Measurements from ENCODE around the gene PCDH15. TPM values are rescaled to one million over a fixed set of nuclear protein-coding genes. Genes with fewer than 3 reads are reported as not detected.

The PCDH15 gene
- total and polyA plus RNA-seq, 2 donors = 0.09 to 0.14 TPM

DNA sequence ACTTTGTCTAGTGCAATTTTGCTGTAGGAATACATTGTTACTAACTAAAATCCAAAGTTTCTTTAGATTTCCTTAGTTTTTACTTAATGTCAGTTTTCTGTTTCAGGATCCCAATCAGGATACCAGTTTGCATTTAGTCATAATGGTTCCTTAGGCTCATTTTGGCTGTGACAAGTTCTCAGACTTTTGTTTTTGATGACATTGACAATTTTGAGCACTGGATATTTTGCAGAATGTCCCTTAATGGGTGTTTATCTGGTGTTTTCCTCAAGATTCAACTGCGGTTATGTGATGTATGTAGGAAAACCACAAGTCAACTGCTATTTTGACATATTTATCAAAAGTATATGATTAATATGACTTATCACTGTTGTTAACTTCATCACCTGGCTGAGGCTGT lies 482.6 kb downstream of the PCDH15 start:
- H3K4me3 ChIP-seq (ENCODE audit: low read length in 2 of 2) = no peak overlapping the region
- no peaks in the 10 kb centered on the region for H3K9me3 ChIP-seq (ENCODE audit: control insufficient read depth in 2 of 2, insufficient read depth in 1 of 2, low read length in 1 of 2)
- 55% methylated on average over 1 of the region's 1 CpG for WGBS
- H3K4me1 ChIP-seq (ENCODE audit: control insufficient read depth in 2 of 2, insufficient read depth in 2 of 2, low read length in 2 of 2) = no peaks in the 10 kb centered on the region
- no peaks in the 10 kb centered on the region for H3K27me3 ChIP-seq (ENCODE audit: control insufficient read depth in 2 of 2, insufficient read depth in 1 of 2, low read length in 1 of 2)
- no peak for DNase-seq (ENCODE audit: low read depth in 6 of 9, low spot score in 9 of 9)
- no peak overlapping the region for H3K27ac ChIP-seq (ENCODE audit: low read depth in 1 of 2, low read length in 1 of 2)
- no peaks in the 10 kb centered on the region for H3K36me3 ChIP-seq (ENCODE audit: control insufficient read depth in 2 of 2, insufficient read depth in 2 of 2, low read length in 1 of 2)

DNA sequence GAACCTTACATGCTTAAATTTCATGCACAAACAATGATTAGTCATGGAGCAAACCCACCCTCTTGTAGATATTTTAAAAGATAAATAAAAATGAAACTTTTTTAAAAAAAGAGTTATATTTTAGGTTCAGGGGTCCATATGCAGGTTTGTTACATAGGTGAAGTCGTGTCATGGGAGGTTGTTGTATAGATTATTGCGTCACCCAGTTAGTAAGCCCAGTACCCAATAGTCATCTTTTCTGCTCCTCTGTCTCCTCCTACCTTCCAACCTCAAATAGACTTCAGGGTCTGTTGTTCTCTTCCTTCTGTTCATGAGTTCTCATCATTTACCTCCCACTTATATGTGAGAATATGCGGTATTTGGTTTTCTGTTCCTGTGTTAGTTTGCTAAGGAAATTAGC lies 486.6 kb downstream of the PCDH15 start:
- no peak overlapping the region for H3K27ac ChIP-seq (ENCODE audit: low read depth in 1 of 2, low read length in 1 of 2)
- no peak for DNase-seq (ENCODE audit: low read depth in 6 of 9, low spot score in 9 of 9)
- H3K9me3 ChIP-seq (ENCODE audit: control insufficient read depth in 2 of 2, insufficient read depth in 1 of 2, low read length in 1 of 2) = no peaks in the 10 kb centered on the region
- H3K4me1 ChIP-seq (ENCODE audit: control insufficient read depth in 2 of 2, insufficient read depth in 2 of 2, low read length in 2 of 2) = no peaks in the 10 kb centered on the region
- H3K27me3 ChIP-seq (ENCODE audit: control insufficient read depth in 2 of 2, insufficient read depth in 1 of 2, low read length in 1 of 2) = no peaks in the 10 kb centered on the region
- H3K4me3 ChIP-seq (ENCODE audit: low read length in 2 of 2) = no peak overlapping the region
- 93% methylated on average over 3 of the region's 3 CpGs for WGBS
- H3K36me3 ChIP-seq (ENCODE audit: control insufficient read depth in 2 of 2, insufficient read depth in 2 of 2, low read length in 1 of 2) = no peaks in the 10 kb centered on the region

- H3K27me3 ChIP-seq (ENCODE audit: control insufficient read depth in 2 of 2, insufficient read depth in 1 of 2, low read length in 1 of 2) = no peaks in the 10 kb centered on the region
- no peak overlapping the region for H3K4me3 ChIP-seq (ENCODE audit: low read length in 2 of 2)
- no peaks in the 10 kb centered on the region for H3K36me3 ChIP-seq (ENCODE audit: control insufficient read depth in 2 of 2, insufficient read depth in 2 of 2, low read length in 1 of 2)
- no peaks in the 10 kb centered on the region for H3K4me1 ChIP-seq (ENCODE audit: control insufficient read depth in 2 of 2, insufficient read depth in 2 of 2, low read length in 2 of 2)
- no peak overlapping the region for H3K27ac ChIP-seq (ENCODE audit: low read depth in 1 of 2, low read length in 1 of 2)
- DNase-seq (ENCODE audit: low read depth in 6 of 9, low spot score in 9 of 9) = no peak
- H3K9me3 ChIP-seq (ENCODE audit: control insufficient read depth in 2 of 2, insufficient read depth in 1 of 2, low read length in 1 of 2) = no peaks in the 10 kb centered on the region
- 95% methylated on average over 2 of the region's 2 CpGs for WGBS
Measured at GRCh38 chr10:54284526-54285193, 516.4 kb downstream of the PCDH15 start.

DNA sequence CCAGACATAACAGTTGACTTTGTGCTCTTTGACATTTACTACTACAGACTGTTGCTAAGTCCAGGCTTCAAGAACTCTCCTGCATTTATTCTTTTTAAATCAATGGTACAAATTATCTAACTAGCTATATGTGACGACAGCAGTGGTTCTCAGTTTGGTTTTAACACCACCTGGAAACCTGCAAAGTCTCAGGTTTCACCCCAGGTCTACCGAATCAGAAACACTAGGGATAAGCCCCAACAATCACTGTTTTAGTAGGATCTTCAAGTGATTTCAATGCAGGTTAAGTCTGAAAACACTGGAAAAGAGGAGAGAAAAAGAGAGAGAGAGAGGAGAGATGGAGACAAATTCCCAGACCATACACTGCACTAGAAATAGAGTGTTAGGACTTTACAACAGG lies 519.0 kb downstream of the PCDH15 start:
- DNase-seq (ENCODE audit: low read depth in 6 of 9, low spot score in 9 of 9) = no peak
- no peaks in the 10 kb centered on the region for H3K4me1 ChIP-seq (ENCODE audit: control insufficient read depth in 2 of 2, insufficient read depth in 2 of 2, low read length in 2 of 2)
- H3K27ac ChIP-seq (ENCODE audit: low read depth in 1 of 2, low read length in 1 of 2) = no peak overlapping the region
- H3K9me3 ChIP-seq (ENCODE audit: control insufficient read depth in 2 of 2, insufficient read depth in 1 of 2, low read length in 1 of 2) = no peaks in the 10 kb centered on the region
- no peaks in the 10 kb centered on the region for H3K36me3 ChIP-seq (ENCODE audit: control insufficient read depth in 2 of 2, insufficient read depth in 2 of 2, low read length in 1 of 2)
- no peaks in the 10 kb centered on the region for H3K27me3 ChIP-seq (ENCODE audit: control insufficient read depth in 2 of 2, insufficient read depth in 1 of 2, low read length in 1 of 2)
- no peak overlapping the region for H3K4me3 ChIP-seq (ENCODE audit: low read length in 2 of 2)
- 82% methylated on average over 2 of the region's 2 CpGs for WGBS

- Histone ChIP-seq H3K27me3 (ENCODE audit: control insufficient read depth in 2 of 2, insufficient read depth in 1 of 2, low read length in 1 of 2) (no peaks in the 10 kb centered on the region), H3K36me3 (ENCODE audit: control insufficient read depth in 2 of 2, insufficient read depth in 2 of 2, low read length in 1 of 2) (no peaks in the 10 kb centered on the region), H3K9me3 (ENCODE audit: control insufficient read depth in 2 of 2, insufficient read depth in 1 of 2, low read length in 1 of 2) (peaks cover 0 to 8% of the 10 kb centered on the region in 2 donors), H3K27ac (ENCODE audit: low read depth in 1 of 2, low read length in 1 of 2) (no peak overlapping the region), H3K4me3 (ENCODE audit: low read length in 2 of 2) (no peak overlapping the region), H3K4me1 (ENCODE audit: control insufficient read depth in 2 of 2, insufficient read depth in 2 of 2, low read length in 2 of 2) (no peaks in the 10 kb centered on the region)
- 86% methylated on average over 1 of the region's 1 CpG for WGBS
- no peak for DNase-seq (ENCODE audit: low read depth in 6 of 9, low spot score in 9 of 9)
Measured at GRCh38 chr10:54266395-54266794, 534.6 kb downstream of the PCDH15 start.

DNA sequence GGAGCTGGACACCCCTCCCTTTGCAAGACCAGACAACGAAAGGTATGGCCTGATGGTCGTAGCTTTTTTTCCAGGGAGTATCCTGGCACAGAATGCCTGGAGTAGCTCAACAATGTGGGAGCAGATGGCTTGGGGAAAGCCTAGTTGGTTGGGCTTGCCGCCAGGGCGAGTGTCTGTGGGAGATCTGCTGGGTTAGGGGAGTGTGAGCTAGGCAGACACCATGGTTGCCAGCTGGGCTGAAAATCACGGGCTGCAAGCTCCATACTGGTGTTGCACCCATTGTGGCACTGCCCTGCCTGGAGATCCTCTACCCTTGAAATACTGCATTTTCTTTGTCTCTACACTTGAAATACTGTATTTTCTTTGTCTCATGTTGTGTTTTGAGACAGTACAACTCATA lies 538.3 kb downstream of the PCDH15 start:
- H3K27ac ChIP-seq (ENCODE audit: low read depth in 1 of 2, low read length in 1 of 2) = no peak overlapping the region
- no peak for DNase-seq (ENCODE audit: low read depth in 6 of 9, low spot score in 9 of 9)
- no peaks in the 10 kb centered on the region for H3K27me3 ChIP-seq (ENCODE audit: control insufficient read depth in 2 of 2, insufficient read depth in 1 of 2, low read length in 1 of 2)
- H3K4me1 ChIP-seq (ENCODE audit: control insufficient read depth in 2 of 2, insufficient read depth in 2 of 2, low read length in 2 of 2) = no peaks in the 10 kb centered on the region
- 91% methylated on average over 5 of the region's 5 CpGs for WGBS
- H3K4me3 ChIP-seq (ENCODE audit: low read length in 2 of 2) = no peak overlapping the region
- H3K36me3 ChIP-seq (ENCODE audit: control insufficient read depth in 2 of 2, insufficient read depth in 2 of 2, low read length in 1 of 2) = no peaks in the 10 kb centered on the region
- peaks cover 0 to 8% of the 10 kb centered on the region in 2 donors for H3K9me3 ChIP-seq (ENCODE audit: control insufficient read depth in 2 of 2, insufficient read depth in 1 of 2, low read length in 1 of 2)

GRCh38 chr10:54259104-54259503 lies 541.9 kb downstream of the PCDH15 start:
- no peak for DNase-seq (ENCODE audit: low read depth in 6 of 9, low spot score in 9 of 9)
- Histone ChIP-seq H3K36me3 (ENCODE audit: control insufficient read depth in 2 of 2, insufficient read depth in 2 of 2, low read length in 1 of 2) (no peaks in the 10 kb centered on the region), H3K4me3 (ENCODE audit: low read length in 2 of 2) (no peak overlapping the region), H3K27ac (ENCODE audit: low read depth in 1 of 2, low read length in 1 of 2) (no peak overlapping the region), H3K4me1 (ENCODE audit: control insufficient read depth in 2 of 2, insufficient read depth in 2 of 2, low read length in 2 of 2) (no peaks in the 10 kb centered on the region), H3K9me3 (ENCODE audit: control insufficient read depth in 2 of 2, insufficient read depth in 1 of 2, low read length in 1 of 2) (peaks cover 0 to 8% of the 10 kb centered on the region in 2 donors), H3K27me3 (ENCODE audit: control insufficient read depth in 2 of 2, insufficient read depth in 1 of 2, low read length in 1 of 2) (no peaks in the 10 kb centered on the region)
- 89% methylated on average over 2 of the region's 2 CpGs for WGBS

- no peaks in the 10 kb centered on the region for H3K27me3 ChIP-seq (ENCODE audit: control insufficient read depth in 2 of 2, insufficient read depth in 1 of 2, low read length in 1 of 2)
- H3K4me1 ChIP-seq (ENCODE audit: control insufficient read depth in 2 of 2, insufficient read depth in 2 of 2, low read length in 2 of 2) = no peaks in the 10 kb centered on the region
- H3K27ac ChIP-seq (ENCODE audit: low read depth in 1 of 2, low read length in 1 of 2) = no peak overlapping the region
- no peak overlapping the region for H3K4me3 ChIP-seq (ENCODE audit: low read length in 2 of 2)
- H3K9me3 ChIP-seq (ENCODE audit: control insufficient read depth in 2 of 2, insufficient read depth in 1 of 2, low read length in 1 of 2) = peaks cover 0 to 10% of the 10 kb centered on the region in 2 donors
- no peaks in the 10 kb centered on the region for H3K36me3 ChIP-seq (ENCODE audit: control insufficient read depth in 2 of 2, insufficient read depth in 2 of 2, low read length in 1 of 2)
- no peak for DNase-seq (ENCODE audit: low read depth in 6 of 9, low spot score in 9 of 9)
- 86% methylated on average over 4 of the region's 4 CpGs for WGBS
Measured at GRCh38 chr10:54234832-54235231, 566.2 kb downstream of the PCDH15 start.

- Histone ChIP-seq H3K9me3 (ENCODE audit: control insufficient read depth in 2 of 2, insufficient read depth in 1 of 2, low read length in 1 of 2) (no peaks in the 10 kb centered on the region), H3K36me3 (ENCODE audit: control insufficient read depth in 2 of 2, insufficient read depth in 2 of 2, low read length in 1 of 2) (no peaks in the 10 kb centered on the region), H3K4me1 (ENCODE audit: control insufficient read depth in 2 of 2, insufficient read depth in 2 of 2, low read length in 2 of 2) (no peaks in the 10 kb centered on the region), H3K4me3 (ENCODE audit: low read length in 2 of 2) (no peak overlapping the region), H3K27ac (ENCODE audit: low read depth in 1 of 2, low read length in 1 of 2) (no peak overlapping the region), H3K27me3 (ENCODE audit: control insufficient read depth in 2 of 2, insufficient read depth in 1 of 2, low read length in 1 of 2) (no peaks in the 10 kb centered on the region)
- no peak for DNase-seq (ENCODE audit: low read depth in 6 of 9, low spot score in 9 of 9)
- WGBS = 100% methylated on average over 2 of the region's 2 CpGs
Measured at GRCh38 chr10:54203401-54203800, 597.6 kb downstream of the PCDH15 start.

All from thymus (tissue), 11 donors.